Glutamatergic neuron (in vitro differentiated cells): ENCODE results near the gene ZFHX3. TPM values are rescaled to one million over a fixed set of nuclear protein-coding genes. Genes with fewer than 3 reads are reported as not detected.

ENCODE experiments used
- DNase-seq: peaks from one replicate; pipeline ENCODE4 v3.0.0; 2022
- H3K27ac Mint-ChIP-seq: one replicate; pipeline ENCODE4 v1.8.0; 2020; ENCODE audit warnings: mild to moderate bottlenecking, mixed read lengths, inconsistent platforms; ENCODE audit not compliant: unreplicated experiment
- H3K27me3 Mint-ChIP-seq: one replicate; pipeline ENCODE4 v1.8.0; 2020; ENCODE audit warnings: mild to moderate bottlenecking, moderate library complexity, mixed read lengths, inconsistent platforms; ENCODE audit not compliant: unreplicated experiment
- H3K36me3 Mint-ChIP-seq: one replicate; pipeline ENCODE4 v1.8.0; 2020; ENCODE audit warnings: mild to moderate bottlenecking, mixed read lengths, inconsistent platforms; ENCODE audit not compliant: unreplicated experiment
- H3K4me1 Mint-ChIP-seq: one replicate; pipeline ENCODE4 v1.8.0; 2020; ENCODE audit warnings: mild to moderate bottlenecking, low read depth, mixed read lengths, inconsistent platforms; ENCODE audit not compliant: unreplicated experiment
- H3K4me3 Mint-ChIP-seq: one replicate; pipeline ENCODE4 v1.8.0; 2020; ENCODE audit warnings: mild to moderate bottlenecking, mixed read lengths, inconsistent platforms; ENCODE audit not compliant: unreplicated experiment
- H3K9me3 Mint-ChIP-seq: one replicate; pipeline ENCODE4 v1.8.0; 2020; ENCODE audit warnings: mild to moderate bottlenecking, moderate library complexity, mixed read lengths, inconsistent platforms; ENCODE audit not compliant: unreplicated experiment
- CTCF ChIP-seq: fragments of 200-600 bp; sonication (generic); IDR thresholded peaks from one replicate; pipeline ENCODE4 v1.5.0; 2021; ENCODE audit not compliant: partially characterized antibody, unreplicated experiment
- total RNA-seq: library from RNA; stranded (reverse); fragmentation: NEBNext Ultra II Directional; extraction: Animal tissue kit (Norgen Biotek cat#: 25700); gene quantifications from one replicate; pipeline ENCODE4 v1.2.1, GENCODE V29; 2021; ENCODE audit not compliant: unreplicated experiment

Gene ZFHX3
- total RNA-seq, 1 donor from 2014 or later = 6.8 TPM

DNA sequence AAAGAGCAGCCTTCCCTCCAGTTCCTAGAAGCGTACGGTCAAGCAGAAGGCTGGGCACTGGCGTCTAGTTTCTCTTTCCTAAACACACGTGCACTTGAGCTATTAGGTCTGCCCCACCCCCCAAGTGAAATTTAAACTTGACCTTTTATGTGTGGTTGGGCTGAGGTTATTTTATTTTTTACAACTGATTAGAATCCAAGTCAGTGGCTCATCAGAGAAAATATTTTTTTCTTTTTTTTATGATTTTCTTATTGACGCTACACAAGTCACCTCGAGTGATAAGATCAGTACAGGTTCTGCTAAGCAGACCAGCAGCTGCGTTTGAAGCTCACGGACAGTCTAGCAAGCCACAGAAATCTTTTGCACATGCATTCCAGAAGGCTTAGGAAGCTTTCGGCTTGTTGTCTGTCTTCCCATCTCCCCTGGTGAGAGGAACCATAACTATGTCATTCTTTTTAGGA, 95.1 kb downstream of the ZFHX3 start:
- peaks cover 9% of the 10 kb centered on the region for H3K4me1 Mint-ChIP-seq
- no peaks in the 10 kb centered on the region for H3K36me3 Mint-ChIP-seq
- no peak overlapping the region for H3K27ac Mint-ChIP-seq

GRCh38 chr16:72952404-72952803, 95.5 kb downstream of the ZFHX3 start:
- H3K27ac Mint-ChIP-seq = no peak overlapping the region
- DNase-seq = no peak
- no peaks in the 10 kb centered on the region for H3K36me3 Mint-ChIP-seq
- no peak for TF ChIP-seq CTCF
- peaks cover 10% of the 10 kb centered on the region for H3K4me1 Mint-ChIP-seq
- no peak overlapping the region for H3K4me3 Mint-ChIP-seq
- H3K9me3 Mint-ChIP-seq = peaks cover 8% of the 10 kb centered on the region
- peaks cover 3% of the 10 kb centered on the region for H3K27me3 Mint-ChIP-seq

More for the DNA sequence above, 95.1 kb downstream of the ZFHX3 start:
- TF ChIP-seq CTCF = no peak
- Mint-ChIP-seq H3K9me3 (peaks cover 8% of the 10 kb centered on the region), H3K4me3 (no peak overlapping the region), H3K27me3 (peaks cover 3% of the 10 kb centered on the region)
- no peak for DNase-seq

DNA sequence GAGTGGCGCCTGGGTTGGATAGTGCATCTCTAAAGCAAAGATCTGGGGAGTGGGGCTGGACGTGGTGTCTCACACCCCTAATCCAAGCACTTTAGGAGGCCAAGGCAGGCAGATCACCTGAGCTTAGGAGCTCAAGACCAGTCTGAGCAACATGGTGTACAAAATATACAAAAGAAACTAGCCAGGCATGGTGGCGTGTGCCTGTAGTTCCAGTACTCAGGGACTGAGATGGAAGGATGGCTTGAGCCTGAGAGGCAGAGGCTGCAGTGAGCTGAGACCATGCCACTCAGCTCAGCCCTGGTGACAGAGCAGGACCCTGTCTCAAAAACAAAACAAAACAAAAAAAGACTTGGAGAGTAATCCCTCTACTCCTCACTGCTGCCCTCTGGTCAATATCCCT, 96.0 kb downstream of the ZFHX3 start:
- H3K27ac Mint-ChIP-seq = no peak overlapping the region
- no peak for TF ChIP-seq CTCF
- peaks cover 8% of the 10 kb centered on the region for H3K9me3 Mint-ChIP-seq
- H3K27me3 Mint-ChIP-seq = peaks cover 3% of the 10 kb centered on the region
- H3K4me1 Mint-ChIP-seq = peaks cover 14% of the 10 kb centered on the region
- DNase-seq = no peak
- H3K4me3 Mint-ChIP-seq = no peak overlapping the region
- no peaks in the 10 kb centered on the region for H3K36me3 Mint-ChIP-seq

- peaks cover 3% of the 10 kb centered on the region for H3K27me3 Mint-ChIP-seq
- no peak overlapping the region for H3K27ac Mint-ChIP-seq
- no peak overlapping the region for H3K4me3 Mint-ChIP-seq
- H3K36me3 Mint-ChIP-seq = no peaks in the 10 kb centered on the region
- H3K9me3 Mint-ChIP-seq = peaks cover 8% of the 10 kb centered on the region
- no peak for DNase-seq
- H3K4me1 Mint-ChIP-seq = peaks cover 18% of the 10 kb centered on the region
- no peak for TF ChIP-seq CTCF
These were observed 97.3 kb downstream of the ZFHX3 start for GRCh38 chr16:72950669-72951068.

DNA sequence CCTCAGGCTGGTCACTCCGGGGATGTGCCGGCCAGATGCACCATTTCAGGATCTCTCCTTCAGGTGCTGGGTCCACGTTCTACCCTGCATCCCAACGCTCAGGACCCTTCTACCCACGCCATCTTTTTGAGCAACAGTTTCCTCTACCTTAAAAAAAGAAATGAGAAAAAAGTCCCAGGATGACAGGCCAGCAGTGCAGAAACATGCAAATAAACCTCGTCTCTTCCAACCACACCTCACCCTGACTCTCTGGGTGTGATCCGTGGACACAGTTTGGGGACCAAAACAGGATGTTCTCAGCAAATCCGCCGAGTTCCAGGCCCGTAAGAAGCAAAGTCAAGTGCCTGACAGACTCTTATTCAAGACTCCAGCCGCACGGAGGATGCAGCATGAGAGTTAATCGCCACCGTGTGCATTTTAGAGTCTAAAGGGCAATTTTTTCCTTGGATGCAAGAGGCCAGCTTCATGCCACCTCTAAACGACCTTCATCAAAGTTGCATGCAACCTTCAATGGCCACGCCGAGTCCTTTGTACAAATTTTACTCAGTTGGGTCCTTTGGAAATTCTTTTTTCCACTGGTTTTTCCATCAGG, 99.6 kb downstream of the ZFHX3 start:
- Mint-ChIP-seq H3K27me3 (peaks cover 3% of the 10 kb centered on the region), H3K36me3 (no peaks in the 10 kb centered on the region), H3K27ac (peak overlapping the region; percentile 52), H3K4me3 (peak overlapping the region; percentile 25), H3K9me3 (peaks cover 8% of the 10 kb centered on the region), H3K4me1 (peaks cover 18% of the 10 kb centered on the region)
- no peak for DNase-seq
- no peak for TF ChIP-seq CTCF
